Mesothelial cell of epicardium (in vitro differentiated cells): ENCODE data around the gene MYL6B. TPM values are rescaled to one million over a fixed set of nuclear protein-coding genes. Genes with fewer than 3 reads are reported as not detected.

Experiments
- DNase-seq, 2 experiments: peaks; one replicate each; pipeline ENCODE4 v3.0.0; 2021; ENCODE audit warnings: low spot score in 2 of 2; ENCODE audit not compliant: unreplicated experiment in 2 of 2
- H3K27ac Mint-ChIP-seq: 2 replicates; pipeline ENCODE4 v1.8.0; 2021; ENCODE audit warnings: mixed read lengths
- H3K27me3 Mint-ChIP-seq: 2 replicates; pipeline ENCODE4 v1.8.0; 2021; ENCODE audit warnings: low read depth, mixed read lengths
- H3K36me3 Mint-ChIP-seq: 2 replicates; pipeline ENCODE4 v1.8.0; 2021; ENCODE audit warnings: mixed read lengths
- H3K4me1 Mint-ChIP-seq: 2 replicates; pipeline ENCODE4 v1.8.0; 2021; ENCODE audit warnings: mixed read lengths
- H3K4me3 Mint-ChIP-seq: 2 replicates; pipeline ENCODE4 v1.8.0; 2021; ENCODE audit warnings: mild to moderate bottlenecking, moderate library complexity, mixed read lengths
- H3K9me3 Mint-ChIP-seq: 2 replicates; pipeline ENCODE4 v1.8.0; 2021; ENCODE audit warnings: mixed read lengths
- total RNA-seq: library from RNA; stranded (reverse); gene quantifications from 3 replicates; pipeline ENCODE4 v1.2.1, GENCODE V29; 2021
- TF ChIP-seq, protein P1 (sequence below): fragments of 200-600 bp; sonication (generic); IDR thresholded peaks from one replicate; pipeline ENCODE4 v1.5.0; 2021; ENCODE audit warnings: antibody characterized with exemption; ENCODE audit not compliant: unreplicated experiment

The MYL6B gene
- total RNA-seq, 1 donor from 2014 or later, result 150 TPM

DNA sequence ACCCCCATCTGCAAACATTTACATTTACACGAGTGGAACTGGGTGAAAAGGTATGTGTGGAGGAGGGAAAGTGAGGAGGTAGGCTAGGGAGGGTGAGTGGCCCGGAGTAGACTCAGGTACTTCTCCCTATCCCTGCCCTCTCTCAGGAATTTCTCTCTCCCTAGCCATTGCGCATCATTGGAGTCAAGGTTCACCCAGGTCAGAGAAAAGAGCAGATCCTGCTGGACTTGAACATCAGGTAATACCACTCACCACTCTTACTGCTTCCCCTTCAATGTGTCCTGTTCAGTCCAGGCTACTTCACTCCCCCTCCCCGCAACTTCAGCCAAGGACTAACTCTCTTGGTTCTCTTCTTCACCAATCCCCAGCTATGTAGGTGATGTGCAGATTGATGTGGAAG, 21.5 kb upstream of the MYL6B start:
- Mint-ChIP-seq H3K36me3 (peaks cover 31% of the 10 kb centered on the region), H3K4me3 (no peak overlapping the region), H3K27me3 (no peaks in the 10 kb centered on the region), H3K27ac (no peak overlapping the region), H3K4me1 (peaks cover 31% of the 10 kb centered on the region), H3K9me3 (no peaks in the 10 kb centered on the region)
- no peak for DNase-seq
- TF ChIP-seq, protein P1, sequence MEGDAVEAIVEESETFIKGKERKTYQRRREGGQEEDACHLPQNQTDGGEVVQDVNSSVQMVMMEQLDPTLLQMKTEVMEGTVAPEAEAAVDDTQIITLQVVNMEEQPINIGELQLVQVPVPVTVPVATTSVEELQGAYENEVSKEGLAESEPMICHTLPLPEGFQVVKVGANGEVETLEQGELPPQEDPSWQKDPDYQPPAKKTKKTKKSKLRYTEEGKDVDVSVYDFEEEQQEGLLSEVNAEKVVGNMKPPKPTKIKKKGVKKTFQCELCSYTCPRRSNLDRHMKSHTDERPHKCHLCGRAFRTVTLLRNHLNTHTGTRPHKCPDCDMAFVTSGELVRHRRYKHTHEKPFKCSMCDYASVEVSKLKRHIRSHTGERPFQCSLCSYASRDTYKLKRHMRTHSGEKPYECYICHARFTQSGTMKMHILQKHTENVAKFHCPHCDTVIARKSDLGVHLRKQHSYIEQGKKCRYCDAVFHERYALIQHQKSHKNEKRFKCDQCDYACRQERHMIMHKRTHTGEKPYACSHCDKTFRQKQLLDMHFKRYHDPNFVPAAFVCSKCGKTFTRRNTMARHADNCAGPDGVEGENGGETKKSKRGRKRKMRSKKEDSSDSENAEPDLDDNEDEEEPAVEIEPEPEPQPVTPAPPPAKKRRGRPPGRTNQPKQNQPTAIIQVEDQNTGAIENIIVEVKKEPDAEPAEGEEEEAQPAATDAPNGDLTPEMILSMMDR, result no peak

DNA sequence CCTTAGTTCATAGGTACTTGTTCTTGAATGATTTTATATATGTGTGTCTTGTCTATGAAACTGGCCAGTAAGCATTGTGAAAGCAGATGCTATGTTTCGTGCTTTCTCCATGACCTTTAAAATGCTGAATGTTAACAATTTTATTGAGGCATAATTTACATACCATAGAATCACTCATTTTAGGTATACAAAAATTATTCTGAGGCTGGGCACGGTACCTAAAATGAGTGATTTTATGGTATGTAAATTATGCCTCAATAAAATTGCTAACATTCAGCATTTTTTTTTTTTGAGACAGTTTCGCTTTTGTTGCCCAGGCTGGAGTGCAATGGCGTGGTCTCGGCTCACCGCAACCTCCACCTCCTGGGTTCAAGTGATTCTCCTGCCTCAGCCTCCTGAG, 17.5 kb upstream of the MYL6B start:
- H3K9me3 Mint-ChIP-seq, result no peaks in the 10 kb centered on the region
- H3K36me3 Mint-ChIP-seq, result peaks cover 62% of the 10 kb centered on the region
- H3K27ac Mint-ChIP-seq, result no peak overlapping the region
- H3K4me3 Mint-ChIP-seq, result no peak overlapping the region
- TF ChIP-seq, protein P1, result no peak
- peaks cover 10% of the 10 kb centered on the region for H3K4me1 Mint-ChIP-seq
- H3K27me3 Mint-ChIP-seq, result no peaks in the 10 kb centered on the region
- DNase-seq, result no peak

DNA sequence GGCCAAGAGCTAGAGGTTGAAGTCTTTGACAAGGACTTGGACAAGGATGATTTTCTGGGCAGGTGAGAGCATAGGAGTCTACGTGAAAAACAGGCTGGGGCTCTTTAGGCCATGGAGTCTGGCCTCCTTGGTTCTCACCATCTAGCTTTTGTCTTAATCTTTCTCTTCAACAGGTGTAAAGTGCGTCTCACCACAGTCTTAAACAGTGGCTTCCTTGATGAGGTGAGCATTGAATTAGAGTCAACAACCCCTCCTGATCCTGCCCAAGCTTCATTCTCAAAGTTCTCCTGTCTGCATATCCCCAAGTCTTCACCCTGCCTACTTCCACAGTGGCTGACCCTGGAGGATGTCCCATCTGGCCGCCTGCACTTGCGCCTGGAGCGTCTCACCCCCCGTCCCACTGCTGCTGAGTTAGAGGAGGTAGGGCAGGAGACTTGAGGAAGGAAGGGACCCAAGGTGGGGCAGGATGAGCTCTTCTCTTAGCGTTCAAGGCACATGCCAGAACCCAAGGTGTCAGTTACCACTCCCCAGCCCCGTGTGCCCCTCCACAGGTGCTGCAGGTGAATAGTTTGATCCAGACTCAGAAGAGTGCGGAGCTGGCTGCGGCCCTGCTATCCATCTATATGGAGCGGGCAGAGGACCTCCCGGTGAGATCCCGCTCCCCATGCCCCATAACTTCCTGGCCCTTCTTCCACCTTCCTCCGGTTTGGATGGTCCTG, 14.4 kb upstream of the MYL6B start:
- Mint-ChIP-seq H3K27ac (no peak overlapping the region), H3K4me1 (no peaks in the 10 kb centered on the region), H3K36me3 (peaks cover 62% of the 10 kb centered on the region), H3K4me3 (no peak overlapping the region), H3K9me3 (no peaks in the 10 kb centered on the region), H3K27me3 (no peaks in the 10 kb centered on the region)
- DNase-seq, result no peak
- TF ChIP-seq, protein P1, result no peak

DNA sequence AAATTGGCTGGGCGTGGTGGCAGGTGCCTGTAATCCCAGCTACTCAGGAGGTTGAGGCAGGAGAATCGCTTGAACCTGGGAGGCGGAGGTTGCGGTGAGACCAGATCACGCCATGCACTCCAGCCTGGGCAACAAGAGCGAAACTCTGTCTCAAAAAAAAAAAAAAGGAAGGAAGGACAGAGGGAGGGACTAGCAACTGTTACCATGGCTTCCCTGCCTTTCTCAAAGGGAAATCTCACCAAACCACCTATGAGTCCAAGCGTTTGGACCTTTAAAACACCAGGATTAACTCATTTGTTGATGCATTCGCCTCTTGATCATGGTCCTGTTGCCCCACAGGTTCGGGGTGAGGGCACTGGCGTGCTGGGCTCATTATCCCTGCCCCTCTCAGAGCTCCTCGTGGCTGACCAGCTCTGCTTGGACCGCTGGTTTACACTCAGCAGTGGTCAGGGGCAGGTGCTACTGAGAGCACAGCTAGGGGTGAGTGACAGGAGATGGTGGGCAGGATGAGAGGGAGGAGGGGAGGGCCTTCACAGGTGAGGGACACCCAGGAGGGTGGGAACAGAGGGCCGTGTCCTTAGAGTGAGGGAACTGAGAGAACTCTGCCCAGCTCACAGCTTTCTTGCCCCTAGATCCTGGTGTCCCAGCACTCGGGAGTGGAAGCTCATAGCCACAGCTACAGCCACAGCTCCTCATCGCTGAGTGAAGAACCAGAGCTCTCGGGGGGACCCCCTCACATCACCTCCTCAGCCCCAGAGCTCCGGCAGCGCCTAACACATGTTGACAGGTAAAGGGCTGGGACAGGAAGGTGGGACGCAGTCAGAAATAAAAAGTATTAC, 10.2 kb upstream of the MYL6B start:
- no peaks in the 10 kb centered on the region for H3K27me3 Mint-ChIP-seq
- no peaks in the 10 kb centered on the region for H3K9me3 Mint-ChIP-seq
- H3K27ac Mint-ChIP-seq, result no peak overlapping the region
- no peak for DNase-seq
- H3K36me3 Mint-ChIP-seq, result peaks cover 50% of the 10 kb centered on the region
- no peak overlapping the region for H3K4me3 Mint-ChIP-seq
- peaks cover 7% of the 10 kb centered on the region for H3K4me1 Mint-ChIP-seq
- TF ChIP-seq, protein P1, result no peak

DNA sequence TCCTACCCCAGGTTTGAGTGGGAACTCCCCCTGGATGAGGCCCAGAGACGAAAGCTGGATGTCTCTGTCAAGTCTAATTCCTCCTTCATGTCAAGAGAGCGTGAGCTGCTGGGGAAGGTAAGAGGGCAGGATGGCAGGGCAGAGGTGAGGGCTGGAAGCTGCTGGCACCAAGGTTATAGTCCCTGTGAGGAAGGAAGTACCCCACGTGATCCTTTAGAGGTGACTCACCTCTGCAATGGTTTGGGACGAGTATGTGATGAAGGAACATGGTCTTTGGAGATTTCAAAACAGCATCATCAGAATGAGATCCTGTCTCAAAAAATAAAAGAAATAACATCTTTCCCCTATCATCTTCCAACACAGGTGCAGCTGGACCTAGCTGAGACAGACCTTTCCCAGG, 9.2 kb upstream of the MYL6B start:
- H3K27me3 Mint-ChIP-seq, result no peaks in the 10 kb centered on the region
- H3K27ac Mint-ChIP-seq, result no peak overlapping the region
- peaks cover 41% of the 10 kb centered on the region for H3K36me3 Mint-ChIP-seq
- no peak overlapping the region for H3K4me3 Mint-ChIP-seq
- DNase-seq, result no peak
- H3K9me3 Mint-ChIP-seq, result no peaks in the 10 kb centered on the region
- TF ChIP-seq, protein P1, result no peak
- peaks cover 7% of the 10 kb centered on the region for H3K4me1 Mint-ChIP-seq
